COR-L47 (cell line): ENCODE data around the gene GUCY1A2.

ENCODE experiments used
- DNase-seq: peaks from one replicate; lab custom pipeline; 2025; lab: John Stamatoyannopoulos, UW

GUCY1A2 gene

DNA sequence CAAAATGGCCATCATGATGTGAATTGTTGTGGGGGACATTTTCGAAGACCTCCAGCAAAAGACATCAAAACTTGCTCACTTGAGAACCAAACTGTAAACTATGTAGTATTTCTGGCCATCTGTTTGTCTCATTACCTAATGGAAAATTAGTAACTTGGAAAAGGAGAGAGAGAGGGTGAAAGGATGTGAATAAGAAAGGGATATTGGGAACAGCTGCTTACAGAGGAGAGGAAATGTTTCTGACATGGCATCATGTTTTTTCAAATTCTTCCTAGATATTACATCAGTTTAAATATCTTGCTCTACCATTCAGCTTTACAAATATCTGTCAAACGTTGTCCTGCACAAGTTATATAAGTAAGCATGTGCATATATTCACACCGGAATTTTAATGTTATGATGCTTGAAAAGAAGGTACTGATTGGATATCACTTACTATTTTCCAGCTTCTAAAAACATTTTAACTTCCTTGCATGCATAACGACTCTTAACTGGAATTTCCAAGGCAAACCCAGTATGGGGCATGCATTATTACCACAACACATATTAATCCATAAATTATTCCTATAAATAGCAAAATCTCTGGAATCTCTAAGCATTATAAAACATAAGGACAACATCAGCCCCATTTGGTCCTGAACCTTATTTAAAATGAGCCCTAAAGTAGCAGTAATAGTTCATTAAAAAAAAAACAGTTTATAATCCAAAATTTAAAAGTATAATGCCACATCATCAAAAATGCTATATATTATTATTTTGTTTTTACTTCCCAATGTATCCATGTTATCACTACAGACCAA lies 20.0 kb downstream of the GUCY1A2 start:
- no peak for DNase-seq

DNA sequence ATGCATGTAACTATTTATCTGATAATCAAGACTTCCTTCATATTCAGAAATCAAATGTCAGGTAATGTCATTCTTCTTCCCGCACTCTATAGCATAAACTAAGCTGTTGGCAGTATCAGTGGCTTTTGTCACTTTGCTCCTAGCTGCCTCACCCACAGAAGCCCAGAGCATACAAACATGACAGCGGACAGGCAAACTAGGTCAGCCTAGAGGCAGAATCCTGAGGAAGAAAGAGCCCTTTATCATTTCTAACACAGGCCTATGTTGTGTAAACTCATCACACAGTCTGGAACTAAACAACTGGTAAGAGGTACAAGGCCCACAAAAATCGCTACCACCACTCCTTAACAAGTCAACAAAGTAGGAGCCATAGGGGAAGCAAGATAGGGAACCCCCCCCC lies 21.0 kb downstream of the GUCY1A2 start:
- no peak for DNase-seq

DNA sequence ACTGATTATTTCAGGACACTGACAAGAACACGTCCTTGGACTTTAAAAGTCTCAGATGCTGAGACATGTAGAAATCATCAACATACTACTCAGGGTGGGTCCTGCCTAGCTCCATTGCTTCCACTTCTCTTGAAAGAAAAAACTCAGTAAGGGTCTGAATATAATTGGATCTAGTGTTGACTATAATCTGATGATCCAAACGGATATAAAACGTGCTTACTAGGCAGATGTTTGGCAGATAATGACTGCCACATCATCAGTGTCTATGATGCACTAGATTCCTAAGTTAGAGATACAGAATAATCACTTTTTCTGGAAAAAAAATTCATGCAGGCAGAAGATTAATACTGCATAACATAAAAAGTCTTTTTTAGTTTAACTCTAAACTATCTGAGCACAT lies 21.6 kb downstream of the GUCY1A2 start:
- DNase-seq, result no peak

DNA sequence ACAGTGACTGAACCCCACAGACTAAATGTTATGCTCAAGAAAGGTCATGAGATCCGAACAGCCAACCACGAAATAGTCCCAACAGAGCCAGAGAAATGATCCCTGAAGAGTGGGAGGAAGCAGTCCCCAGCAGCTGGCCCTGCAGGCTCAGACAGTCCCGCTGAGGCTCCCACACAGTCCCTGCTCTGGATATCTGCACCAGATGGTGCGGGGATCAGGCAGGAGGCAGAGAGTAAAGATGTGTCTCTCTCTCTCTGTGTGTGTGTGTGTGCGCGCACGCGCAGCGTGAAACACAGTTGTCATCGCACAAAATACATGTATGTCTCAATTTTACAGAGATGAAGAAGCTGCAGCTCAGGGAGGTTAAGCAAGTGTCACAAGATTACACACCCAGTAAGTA lies 27.9 kb downstream of the GUCY1A2 start:
- no peak for DNase-seq

DNA sequence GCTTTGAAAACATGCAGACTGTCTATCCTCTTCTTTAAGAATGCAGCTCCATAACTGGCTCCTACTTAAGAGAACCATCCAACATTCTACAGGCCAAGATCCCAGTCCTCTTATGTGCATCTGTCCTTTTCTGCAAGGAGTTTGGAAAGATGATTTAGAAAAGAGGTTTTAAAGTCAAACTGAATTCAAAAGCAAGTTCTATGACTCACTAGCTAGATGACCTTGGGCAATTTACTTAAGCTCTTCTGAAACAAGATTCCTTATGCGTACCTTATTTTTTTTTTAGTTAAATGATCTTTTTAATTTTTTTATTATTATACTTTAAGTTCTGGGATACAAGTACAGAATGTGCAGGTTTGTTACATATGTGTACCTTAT lies 29.2 kb downstream of the GUCY1A2 start:
- no peak for DNase-seq

DNA sequence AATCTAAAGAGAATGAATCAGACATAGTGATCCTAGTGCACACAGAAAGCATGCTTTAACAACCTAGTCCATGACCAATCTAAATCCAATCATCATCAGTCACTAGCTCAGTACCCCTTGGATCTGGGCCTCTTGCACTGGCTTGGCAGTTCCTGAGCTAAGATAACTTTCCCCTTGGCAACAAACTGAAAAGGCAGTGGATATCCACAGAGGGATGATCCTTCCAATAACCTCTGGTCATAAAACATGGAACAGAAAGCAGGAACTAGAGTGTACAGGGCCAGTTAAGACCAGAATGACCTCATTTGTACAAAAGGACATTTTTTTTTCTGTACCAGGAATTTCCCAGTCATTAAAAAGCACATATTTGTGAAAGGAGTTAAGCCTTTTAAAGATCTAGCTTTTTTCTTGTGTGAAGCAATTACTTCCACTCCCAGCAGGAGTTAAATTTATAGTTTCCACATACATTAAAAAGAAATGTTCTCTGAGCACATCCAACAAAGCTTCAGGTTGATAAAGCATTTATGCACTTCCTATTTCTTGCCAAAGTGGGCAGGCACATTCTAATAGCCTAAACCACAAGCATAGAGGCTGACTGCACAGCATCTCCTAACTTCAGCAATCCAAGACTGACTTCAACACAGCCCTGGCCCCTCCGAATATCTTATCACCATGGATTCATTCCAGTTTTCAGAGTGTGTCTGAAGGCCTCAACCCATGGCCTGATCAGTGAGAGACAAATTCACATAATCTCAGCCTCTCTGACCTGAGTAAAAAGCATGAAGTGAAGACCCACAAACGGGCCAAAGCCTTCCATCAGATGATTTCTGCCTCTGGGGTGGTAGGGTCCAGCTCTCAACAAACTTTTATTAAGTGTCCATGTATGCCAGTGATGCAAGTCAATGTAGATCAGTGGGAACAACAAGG lies 29.9 kb downstream of the GUCY1A2 start:
- no peak for DNase-seq

DNA sequence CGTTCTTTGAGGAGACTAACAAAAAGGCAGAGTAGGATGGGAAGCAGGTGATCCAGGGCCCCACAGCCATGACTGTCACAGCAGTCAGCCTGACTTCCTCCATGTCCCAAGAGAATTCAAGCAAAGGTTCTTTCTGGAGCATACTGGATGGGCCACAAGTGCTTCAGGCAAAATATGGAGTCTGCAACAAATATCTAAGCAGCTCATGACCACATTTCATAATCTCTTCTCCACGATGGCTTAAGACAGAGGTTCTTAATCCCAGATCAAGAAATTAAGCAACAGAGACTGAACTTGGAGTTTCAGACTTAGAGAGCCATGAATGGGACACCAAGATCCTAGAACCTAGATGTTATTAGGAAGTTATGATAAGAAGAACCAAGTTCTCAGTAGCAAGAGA lies 31.6 kb downstream of the GUCY1A2 start:
- no peak for DNase-seq

DNA sequence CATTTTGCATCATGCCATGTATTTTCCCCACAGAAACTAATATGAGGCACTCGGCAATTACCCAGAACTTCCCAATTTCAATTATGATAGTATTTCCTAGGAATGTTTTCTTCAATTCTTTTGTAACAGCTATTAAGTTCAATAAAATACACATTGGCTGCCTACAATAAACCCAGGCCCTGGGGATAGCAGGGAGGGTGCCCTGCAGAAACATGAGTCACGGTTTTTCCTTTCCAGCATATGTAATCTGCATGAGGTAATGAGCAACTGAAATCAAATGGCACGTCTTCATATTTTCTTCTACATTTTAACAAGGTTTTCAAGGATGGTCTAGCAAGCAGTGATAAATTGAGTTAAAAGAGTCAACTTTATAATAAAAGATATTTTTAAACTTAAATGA lies 32.0 kb downstream of the GUCY1A2 start:
- no peak for DNase-seq

DNA sequence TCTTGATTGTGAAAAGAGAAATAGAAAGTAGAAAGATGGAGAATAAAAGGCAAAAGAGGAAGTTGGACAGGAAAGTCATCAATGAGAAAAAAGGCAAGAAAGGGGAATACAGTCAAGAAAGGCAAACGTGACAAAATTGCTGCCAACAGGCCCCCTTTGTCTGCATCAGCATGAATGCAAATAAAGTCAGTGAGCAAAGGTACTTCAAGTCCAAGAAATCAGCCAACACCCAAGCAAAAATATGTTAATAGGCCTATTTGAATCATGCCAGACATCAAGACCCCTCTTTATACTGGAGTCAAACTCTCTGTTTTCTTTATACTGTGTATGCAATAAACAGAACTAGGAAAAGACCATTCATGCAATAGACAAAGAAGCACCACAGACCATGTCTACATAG lies 34.3 kb downstream of the GUCY1A2 start:
- DNase-seq, result no peak

DNA sequence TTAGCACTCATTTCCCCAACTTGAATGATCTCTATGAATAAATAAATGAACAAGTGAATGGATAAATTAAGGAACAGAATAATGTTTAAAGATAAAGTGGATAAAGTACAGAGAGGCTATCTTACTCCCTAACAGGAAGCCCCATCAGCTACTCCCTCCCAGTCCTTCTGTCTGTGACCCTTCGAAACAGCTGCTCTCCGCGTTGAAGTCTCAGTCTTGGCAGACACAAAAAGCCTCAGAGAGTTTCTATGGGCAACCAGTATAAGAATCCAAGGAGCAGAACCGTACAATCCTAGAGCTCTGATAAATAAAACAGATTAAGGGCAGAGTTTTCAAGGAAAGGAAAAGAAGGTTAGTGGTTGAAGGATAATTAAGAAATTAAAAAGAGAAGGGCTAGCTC lies 35.0 kb downstream of the GUCY1A2 start:
- DNase-seq, result no peak

DNA sequence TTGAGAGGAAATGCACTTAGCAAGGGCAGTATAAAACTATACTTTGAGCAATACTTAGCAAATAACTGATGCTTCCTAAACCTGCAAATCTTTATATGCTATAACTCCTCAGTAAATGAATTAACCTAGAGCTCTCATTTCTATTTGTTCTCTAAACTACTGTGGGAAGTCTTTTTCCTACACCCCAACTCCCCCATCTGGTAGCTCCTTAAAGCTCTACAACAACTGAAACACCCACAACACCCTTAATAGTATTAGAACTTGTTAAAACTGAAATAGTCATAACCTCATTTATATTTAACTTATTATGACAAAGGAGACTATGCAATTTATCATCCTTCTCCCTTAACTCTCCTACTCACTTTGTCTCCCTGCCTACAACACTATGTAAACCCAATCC lies 43.4 kb downstream of the GUCY1A2 start:
- DNase-seq, result no peak

DNA sequence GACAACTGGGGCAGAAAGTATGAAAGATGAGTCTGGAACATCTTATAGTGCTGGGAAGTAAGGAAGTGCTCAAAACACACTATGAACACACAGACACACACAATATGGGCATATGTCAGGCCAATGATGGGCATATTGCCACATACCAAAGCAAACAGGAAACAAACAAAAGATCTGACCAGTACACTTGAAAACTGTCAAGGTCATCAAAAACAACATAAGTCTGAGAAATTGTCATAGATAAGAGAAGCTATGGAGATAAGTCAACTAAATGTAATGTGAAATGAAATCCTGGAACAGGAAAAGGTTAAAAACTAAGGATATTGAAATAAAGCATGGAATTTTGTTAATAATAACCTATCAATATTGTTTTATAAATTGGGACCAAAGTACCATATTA lies 46.4 kb downstream of the GUCY1A2 start:
- no peak for DNase-seq

DNA sequence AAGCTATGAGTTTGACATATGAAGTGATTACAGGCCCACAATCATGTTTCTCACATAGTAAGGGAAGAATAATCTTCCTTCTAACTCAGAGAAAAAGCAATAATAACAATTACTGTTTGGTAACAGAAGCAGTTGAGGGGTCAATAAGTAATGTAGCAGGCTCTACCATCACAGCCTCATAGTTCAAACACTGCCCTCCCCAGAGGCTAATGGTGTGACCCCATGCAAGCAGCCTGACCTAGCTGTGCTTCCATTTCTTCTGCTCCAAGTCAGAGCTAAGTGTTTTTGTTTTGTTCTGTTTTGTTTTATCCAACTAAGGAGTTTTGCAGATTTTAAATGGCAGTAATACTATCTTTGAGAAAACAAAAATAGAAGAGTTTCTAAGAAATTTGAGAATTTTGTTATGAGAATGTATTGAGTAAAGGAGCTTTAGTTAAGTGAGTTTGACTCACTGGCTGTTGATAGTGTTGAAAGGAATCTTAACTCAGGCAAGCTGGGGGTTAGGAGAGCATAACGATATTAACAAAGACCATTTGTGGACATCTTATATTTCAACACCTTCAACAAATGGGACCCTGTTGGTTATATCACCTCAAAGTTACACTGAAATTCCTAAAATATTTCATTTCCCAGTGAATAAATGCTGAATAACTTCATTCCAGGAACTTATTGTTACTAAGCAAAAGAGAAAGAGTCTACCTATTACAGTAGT lies 48.5 kb downstream of the GUCY1A2 start:
- DNase-seq, result no peak

DNA sequence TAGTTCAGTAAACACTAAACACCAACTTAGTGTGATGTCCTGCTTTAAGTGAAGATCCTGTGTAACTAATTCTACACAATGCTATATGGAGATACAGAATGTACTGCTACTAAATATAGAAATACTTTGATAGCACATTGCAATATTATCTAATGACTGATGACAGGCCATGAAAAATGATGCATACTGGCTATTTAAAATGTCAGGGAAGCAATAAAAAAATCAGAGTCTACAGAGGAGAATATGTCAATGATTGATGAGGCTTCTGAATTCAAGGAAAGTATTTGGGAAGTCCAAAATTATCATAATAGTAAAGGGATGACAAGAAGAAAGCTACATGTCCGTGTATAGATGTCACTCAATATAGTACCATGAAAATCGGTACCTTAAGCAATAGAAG lies 55.3 kb downstream of the GUCY1A2 start:
- no peak for DNase-seq

DNA sequence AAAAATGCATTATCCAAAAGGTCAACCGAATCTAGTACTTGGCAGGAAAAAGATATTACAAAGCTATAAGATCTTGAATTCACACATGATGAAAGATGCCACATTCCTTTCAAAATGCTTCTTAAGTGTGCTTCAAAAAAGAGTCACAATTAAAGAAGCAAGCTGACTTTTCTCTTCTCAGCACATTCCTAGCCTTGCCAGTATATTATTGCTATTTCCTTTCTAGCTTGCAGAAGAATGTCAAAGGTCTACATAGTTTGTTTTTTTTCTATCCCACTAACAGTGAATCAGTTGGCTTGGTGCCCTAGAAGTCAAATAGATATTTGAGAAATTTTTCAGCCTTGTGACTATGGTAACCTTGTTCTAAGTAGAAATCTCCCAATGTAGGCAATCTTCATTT lies 56.8 kb downstream of the GUCY1A2 start:
- DNase-seq, result no peak

DNA sequence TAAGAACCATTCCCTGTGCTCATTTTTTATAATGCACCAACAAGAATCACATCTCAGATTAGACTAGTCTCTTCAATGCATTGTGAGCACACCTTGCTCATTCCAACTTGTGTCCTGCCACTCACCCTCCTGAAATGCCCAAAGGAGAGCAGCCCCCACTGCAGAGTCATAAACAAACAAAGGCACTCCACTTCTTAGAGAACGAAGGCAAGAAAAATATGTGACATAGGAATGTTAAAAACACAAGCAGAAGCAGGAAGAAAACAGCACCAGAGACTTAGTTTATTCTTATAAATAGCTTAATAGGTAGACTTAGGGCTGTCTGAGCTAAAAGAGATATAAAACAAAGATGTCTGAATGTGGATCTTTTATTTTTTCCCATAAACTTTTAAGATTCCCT lies 57.2 kb downstream of the GUCY1A2 start:
- DNase-seq, result no peak

DNA sequence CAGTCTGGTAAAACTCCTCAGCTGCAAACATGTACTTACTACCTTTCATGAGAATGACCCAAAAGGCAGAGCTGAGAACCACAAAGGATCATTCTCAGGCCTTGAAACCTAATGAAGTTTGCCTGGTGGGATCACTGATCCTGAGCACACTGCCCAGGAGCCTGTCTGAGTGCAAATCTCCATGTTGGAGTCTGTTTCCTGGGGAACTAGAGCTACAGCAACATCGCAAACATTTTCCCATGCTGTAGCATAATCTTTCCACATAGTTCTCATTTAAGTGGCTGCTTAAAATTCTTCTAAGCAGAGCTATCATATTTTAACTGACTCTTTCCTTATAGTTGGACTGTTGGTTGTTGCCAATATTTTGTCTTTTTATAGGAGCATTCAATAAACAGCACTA lies 58.5 kb downstream of the GUCY1A2 start:
- DNase-seq, result no peak

DNA sequence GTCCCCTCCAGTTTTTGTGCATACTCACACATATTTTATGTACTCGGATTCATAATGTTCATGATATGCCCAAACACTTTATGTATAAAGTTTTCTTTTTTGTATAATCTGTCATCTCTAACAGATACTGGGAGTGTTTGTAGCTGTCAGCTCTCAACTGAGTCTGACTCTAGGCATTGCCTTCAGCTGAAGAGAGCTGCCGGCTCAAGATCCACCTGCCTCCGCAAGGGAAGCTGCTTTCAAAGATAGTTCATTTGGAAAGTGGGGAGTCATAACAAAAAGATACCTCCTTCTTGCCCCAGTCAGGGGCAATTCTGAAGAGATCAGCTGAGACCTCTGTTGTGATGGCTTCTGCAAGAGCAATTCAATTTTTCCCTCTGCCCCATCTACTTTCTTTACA lies 58.9 kb downstream of the GUCY1A2 start:
- DNase-seq, result no peak

DNA sequence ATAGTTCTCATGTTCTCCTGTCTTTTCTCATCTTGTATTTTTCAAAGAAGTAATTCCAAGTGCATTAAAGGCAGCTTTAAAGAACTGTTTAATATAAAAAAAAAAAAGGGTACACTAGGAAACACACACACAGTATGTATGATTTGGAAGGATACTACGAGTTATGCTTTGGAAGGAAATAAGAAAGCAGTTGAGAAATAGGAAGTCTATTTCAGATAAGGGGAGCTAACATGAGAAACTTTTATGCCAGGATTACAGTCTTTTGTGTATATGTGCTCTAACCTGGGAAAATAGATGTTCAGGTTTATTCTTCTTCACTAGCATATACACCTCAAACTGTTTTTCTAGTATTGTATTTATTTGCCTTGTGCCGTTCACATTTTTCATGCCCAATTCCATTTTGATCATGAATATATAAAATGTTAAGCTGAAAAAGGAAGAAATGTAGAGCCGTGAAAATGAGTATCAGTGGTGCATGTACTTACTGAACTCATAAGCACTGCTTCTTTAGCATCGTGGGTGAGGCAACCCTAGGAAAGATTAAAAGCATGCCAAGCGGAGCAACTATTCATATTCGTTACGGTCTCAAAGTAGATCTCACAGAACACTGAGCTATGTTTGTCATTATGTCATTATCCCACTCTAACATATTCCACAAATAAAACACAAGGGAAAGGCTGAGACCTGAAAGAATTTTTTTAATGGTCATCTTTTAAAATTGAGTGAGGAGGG lies 59.6 kb downstream of the GUCY1A2 start:
- no peak for DNase-seq

DNA sequence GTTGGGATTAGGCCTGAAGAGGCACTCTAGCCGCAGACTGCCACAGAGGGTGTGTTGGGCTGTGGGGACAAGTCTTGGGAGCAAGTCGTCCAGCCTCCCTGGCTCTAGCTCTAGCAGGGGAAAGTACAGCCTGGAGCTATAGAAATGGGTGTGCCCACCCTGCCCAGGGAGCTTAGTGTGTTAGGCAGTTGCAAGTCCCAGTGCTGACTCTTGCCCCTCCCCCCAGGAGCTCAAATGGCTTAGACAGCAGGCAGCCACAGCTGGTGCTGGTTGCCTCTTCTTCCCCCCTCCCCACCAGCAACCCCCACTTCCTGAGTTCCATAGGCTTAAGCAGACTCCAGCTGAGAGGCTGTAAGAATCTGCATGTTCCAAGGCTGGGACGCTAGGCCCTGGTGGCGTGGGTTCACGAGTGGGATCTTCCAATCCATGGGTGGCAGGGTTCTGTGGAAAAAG lies 61.2 kb downstream of the GUCY1A2 start:
- DNase-seq, result no peak

DNA sequence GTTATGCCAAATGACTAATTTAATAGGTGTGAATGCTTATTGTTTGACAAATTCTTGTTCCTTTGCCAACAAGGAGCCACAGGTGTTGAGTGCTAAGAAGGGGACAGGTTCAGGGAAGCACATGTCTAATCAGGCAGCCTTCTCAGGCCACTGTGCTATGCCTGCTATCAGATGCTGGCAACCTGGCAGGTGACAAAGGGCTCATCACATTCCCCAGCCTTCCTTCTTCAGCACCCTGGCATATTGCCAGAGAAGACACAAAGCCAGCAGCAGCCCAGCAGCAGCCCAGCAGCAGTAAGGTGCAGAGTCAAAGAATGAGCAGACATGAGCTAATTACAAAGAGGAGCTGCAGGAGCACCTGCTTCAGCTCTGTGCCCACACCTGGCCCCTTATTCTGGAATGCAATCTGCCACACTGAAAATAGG lies 68.2 kb downstream of the GUCY1A2 start:
- DNase-seq, result peak; percentile 82

DNA sequence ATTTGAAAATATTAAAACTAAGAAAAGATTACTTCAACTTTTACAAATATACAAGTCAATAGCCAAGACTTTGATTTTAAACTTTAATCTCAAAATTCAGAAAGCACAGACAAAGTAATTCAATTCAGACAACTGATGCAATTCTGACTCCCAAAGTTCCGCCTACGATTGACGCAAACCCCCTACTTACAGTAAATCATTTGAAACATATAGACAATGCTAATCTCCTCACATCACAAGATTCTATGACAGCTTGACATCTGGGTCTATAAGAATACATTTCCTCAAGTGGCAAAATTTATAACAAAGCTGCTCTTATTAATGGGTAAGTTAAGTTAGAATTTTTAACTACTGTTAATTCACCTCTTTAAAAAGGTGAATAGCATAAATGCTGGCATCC lies 75.2 kb downstream of the GUCY1A2 start:
- no peak for DNase-seq
